C4-2B (cell line): ENCODE measurements around the gene GPHB5.

ENCODE experiments used
- H3K27ac ChIP-seq: fragments of 450-650 bp; 2 replicates; pipeline ENCODE4 v1.5.1; 2017
- ZFX ChIP-seq: fragments of 450-650 bp; IDR thresholded peaks from 2 replicates; pipeline ENCODE4 v1.6.1; 2017
- TF ChIP-seq, protein P1 (sequence below): fragments of 450-650 bp; conservative IDR thresholded peaks from 2 replicates; pipeline ENCODE4 v1.5.1; 2017; ENCODE audit warnings: mild to moderate bottlenecking

The GPHB5 gene

DNA sequence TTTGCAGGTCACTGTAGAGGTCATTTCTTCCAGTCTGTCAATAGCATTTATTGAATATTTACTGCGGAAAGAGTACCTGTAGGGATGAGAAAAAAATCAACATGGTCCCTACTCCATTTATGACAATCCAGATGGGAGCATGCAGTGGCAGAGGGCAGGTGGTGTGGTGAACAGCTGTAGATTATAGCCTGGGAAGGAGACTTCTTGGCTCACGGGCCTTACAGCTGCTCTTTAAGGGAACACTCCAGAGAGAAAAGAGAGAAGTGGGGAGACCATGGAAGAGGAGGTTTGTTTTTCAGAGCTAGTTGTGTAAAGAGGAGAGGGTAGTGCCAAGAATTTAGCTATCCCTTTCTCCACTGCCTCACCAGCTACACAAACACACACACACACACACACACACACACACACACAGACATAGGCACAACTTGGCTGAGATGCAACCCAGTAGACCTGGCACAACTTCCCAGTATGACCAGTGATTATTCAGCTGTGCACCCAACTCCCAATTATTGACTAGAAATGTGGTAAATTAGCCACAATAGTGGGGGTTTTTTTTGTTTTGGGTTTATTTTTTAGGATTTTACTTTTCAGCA is 41.0 kb downstream of the GPHB5 start:
- no peak overlapping the region for H3K27ac ChIP-seq
- TF ChIP-seq, protein P1, sequence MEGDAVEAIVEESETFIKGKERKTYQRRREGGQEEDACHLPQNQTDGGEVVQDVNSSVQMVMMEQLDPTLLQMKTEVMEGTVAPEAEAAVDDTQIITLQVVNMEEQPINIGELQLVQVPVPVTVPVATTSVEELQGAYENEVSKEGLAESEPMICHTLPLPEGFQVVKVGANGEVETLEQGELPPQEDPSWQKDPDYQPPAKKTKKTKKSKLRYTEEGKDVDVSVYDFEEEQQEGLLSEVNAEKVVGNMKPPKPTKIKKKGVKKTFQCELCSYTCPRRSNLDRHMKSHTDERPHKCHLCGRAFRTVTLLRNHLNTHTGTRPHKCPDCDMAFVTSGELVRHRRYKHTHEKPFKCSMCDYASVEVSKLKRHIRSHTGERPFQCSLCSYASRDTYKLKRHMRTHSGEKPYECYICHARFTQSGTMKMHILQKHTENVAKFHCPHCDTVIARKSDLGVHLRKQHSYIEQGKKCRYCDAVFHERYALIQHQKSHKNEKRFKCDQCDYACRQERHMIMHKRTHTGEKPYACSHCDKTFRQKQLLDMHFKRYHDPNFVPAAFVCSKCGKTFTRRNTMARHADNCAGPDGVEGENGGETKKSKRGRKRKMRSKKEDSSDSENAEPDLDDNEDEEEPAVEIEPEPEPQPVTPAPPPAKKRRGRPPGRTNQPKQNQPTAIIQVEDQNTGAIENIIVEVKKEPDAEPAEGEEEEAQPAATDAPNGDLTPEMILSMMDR, result no peak
- no peak for TF ChIP-seq ZFX

DNA sequence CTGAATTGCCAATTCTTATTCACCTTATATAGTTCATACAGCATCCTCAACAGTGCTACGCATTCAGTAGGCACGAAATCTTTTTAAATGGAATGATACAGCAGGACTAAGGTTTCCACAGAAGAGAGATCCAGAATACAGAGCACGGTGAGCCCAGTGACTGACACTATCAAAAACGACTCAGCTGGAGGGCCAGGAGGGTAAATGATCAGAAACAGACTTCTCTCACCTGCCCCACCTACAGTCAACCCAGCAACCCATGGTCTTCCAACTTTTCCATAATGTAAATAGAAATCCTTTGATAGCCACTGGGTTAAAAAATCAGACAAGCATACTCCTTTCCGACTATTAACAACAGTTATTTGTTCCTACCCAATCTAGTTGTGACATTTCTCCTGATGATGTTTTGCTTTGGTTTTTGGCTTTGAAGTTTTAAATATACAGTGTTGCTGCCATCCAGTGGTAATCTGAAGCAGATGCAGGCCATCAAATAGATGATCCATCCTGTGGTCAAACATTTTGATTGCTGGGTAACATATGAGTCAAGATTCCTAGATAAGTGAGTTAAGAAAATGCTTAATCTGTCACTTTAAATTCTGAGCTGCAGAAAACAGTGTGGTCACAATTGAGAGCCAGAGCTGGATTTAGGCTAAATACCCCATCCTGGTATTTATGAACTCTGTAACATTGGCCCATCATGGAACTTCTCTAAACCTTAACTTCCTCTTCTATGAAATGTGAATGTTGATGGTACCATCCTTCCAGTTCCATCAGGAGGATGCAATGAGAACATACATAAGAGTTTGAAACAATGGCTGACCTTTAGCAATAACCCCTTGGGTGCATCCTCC is 42.0 kb downstream of the GPHB5 start:
- no peak overlapping the region for H3K27ac ChIP-seq
- no peak for TF ChIP-seq ZFX
- TF ChIP-seq, protein P1, result peak; percentile 88

DNA sequence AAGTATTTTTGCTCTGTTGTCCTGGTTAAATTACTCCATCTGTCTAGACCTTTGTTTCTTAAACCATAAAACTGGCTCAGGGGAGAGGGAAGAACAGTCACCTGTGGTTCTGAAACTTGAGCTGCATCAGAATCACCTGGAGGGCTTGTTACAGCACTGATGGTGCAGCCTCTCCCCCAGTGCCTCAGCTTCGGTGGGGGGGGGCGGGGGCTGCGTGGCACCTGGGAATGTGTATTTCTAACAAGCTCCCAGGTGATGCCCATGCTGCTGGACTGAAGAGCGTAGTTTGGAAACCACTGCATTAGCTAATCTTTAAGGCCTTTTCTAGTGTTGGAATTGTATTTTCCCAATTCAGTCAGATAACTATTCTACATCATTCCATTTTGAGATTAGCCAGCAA is 42.7 kb downstream of the GPHB5 start:
- H3K27ac ChIP-seq, result no peak overlapping the region
- TF ChIP-seq, protein P1, result no peak
- TF ChIP-seq ZFX, result no peak

DNA sequence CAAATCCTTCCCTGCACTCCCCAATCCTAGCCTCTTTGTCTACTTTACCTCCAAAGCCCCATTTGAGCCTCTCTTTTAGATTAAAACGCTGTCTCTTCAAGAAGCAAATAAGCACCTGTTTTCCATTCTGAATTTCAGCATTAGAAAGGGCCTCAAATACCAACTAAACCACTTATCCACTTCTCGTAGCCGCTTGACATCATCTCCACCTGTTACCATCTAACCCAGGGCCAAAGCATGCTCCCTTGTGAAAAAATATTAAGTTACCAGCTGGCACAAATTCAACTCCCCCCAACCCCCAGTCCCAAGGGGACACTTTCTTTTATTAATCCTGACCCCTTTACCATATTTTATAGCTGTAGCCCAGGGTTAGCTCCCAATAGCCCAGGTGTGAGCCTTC is 43.1 kb downstream of the GPHB5 start:
- TF ChIP-seq ZFX, result no peak
- TF ChIP-seq, protein P1, result no peak
- no peak overlapping the region for H3K27ac ChIP-seq

DNA sequence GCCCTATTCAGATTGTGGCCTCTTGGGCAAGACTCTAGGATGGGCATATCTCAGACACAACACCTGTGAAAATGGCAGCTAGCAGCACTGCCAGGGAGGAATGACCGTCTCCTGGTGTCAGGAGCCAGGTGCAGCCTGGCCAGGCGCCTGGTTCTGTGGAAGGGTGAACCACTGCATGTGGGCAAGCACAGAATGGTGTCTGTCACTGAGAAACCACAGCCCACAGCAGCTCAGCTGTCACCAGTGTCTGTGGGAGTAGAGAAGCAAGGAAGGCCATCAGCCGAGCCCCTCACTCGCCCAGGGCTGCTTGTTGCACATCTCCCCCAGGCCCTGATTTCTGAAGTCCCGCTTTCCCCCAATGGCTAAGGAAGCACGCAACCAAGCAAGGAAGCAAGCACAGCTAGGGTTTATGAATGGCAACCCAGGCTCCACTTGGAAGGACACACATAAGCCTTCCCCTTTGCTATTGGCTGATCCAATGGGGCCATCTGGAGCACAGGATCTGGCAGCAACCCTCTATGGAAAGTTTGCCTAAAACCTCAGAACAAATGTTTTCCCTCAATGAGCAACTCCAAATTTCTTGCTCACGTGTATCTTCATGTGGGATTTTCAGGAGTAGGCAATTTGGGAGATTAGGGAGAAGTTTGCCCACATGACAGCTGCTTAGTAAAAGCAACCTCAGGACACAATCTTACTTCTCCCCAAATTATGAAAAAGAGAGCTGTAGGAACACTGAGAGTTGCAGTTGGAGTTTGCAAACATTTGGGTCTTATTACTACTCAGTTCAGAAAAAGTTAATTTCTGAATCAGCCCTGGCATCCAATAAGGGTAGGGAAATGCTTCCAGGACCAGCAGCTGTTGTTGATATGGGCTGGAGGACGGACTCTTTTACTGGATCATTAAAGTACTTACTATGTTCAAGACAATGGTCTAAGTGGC is 44.7 kb downstream of the GPHB5 start:
- TF ChIP-seq, protein P1, result no peak
- no peak for TF ChIP-seq ZFX
- no peak overlapping the region for H3K27ac ChIP-seq

DNA sequence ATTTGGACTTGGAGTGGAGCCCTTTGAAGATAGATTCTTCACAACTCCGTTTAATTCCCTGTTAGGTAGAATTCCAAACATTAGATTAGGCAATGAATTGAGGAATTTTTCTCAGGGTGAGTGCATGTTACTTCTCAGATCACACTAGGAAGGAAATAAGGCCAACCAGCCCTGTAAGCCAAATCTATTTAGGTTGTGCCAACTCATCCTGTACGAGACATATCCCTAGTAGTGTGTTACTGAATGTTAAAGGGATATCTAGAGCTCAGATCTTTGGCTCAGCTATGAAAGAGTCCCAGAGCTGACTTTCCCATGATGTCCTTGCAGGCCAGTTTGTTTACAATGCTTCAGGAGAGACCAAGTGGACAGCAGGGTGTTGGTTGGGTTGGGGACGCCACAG is 45.6 kb downstream of the GPHB5 start:
- no peak overlapping the region for H3K27ac ChIP-seq
- TF ChIP-seq, protein P1, result no peak
- no peak for TF ChIP-seq ZFX
